ENCODE measurements around the gene KIF23. TPM values are rescaled to one million over a fixed set of nuclear protein-coding genes. Genes with fewer than 3 reads are reported as not detected.

Gene KIF23
- total RNA-seq, 1 donor from 2014 or later, result 1.5 TPM

GRCh38 chr15:69385831-69386230 is 28.3 kb upstream of the KIF23 start:
- TF ChIP-seq CTCF (IDR thresholded peaks at IDR 0.05), result no peak
- CTCF ChIA-PET, result no interaction called here
- no peaks in the 10 kb centered on the region for H3K36me3 Mint-ChIP-seq (ENCODE audit: low read depth)
- H3K27ac Mint-ChIP-seq, result no peak overlapping the region
- no peaks in the 10 kb centered on the region for H3K4me1 Mint-ChIP-seq
- no peaks in the 10 kb centered on the region for H3K9me3 Mint-ChIP-seq
- POLR2A ChIA-PET, result no interaction called here
- intact Hi-C loops (cut with micrococcal nuclease), result no loop called here
- H3K27me3 Mint-ChIP-seq, result peaks cover 2% of the 10 kb centered on the region
- no peak for ATAC-seq (ENCODE audit: low read depth)
- no peak overlapping the region for H3K4me3 Mint-ChIP-seq
- no peak for DNase-seq

GRCh38 chr15:69386284-69386683 is 27.9 kb upstream of the KIF23 start:
- intact Hi-C loops (cut with micrococcal nuclease), result no loop called here
- no peak for ATAC-seq (ENCODE audit: low read depth)
- no peaks in the 10 kb centered on the region for H3K36me3 Mint-ChIP-seq (ENCODE audit: low read depth)
- H3K27ac Mint-ChIP-seq, result no peak overlapping the region
- H3K4me1 Mint-ChIP-seq, result no peaks in the 10 kb centered on the region
- no peak for TF ChIP-seq CTCF (IDR thresholded peaks at IDR 0.05)
- CTCF ChIA-PET, result no interaction called here
- no peaks in the 10 kb centered on the region for H3K9me3 Mint-ChIP-seq
- POLR2A ChIA-PET, result no interaction called here
- no peak for DNase-seq
- H3K27me3 Mint-ChIP-seq, result peaks cover 2% of the 10 kb centered on the region
- no peak overlapping the region for H3K4me3 Mint-ChIP-seq

- Mint-ChIP-seq H3K9me3 (no peaks in the 10 kb centered on the region), H3K27ac (no peak overlapping the region), H3K4me1 (no peaks in the 10 kb centered on the region), H3K27me3 (peaks cover 2% of the 10 kb centered on the region), H3K4me3 (no peak overlapping the region), H3K36me3 (ENCODE audit: low read depth) (no peaks in the 10 kb centered on the region)
- ChIA-PET CTCF (no interaction called here), POLR2A (no interaction called here)
- TF ChIP-seq CTCF (IDR thresholded peaks at IDR 0.05), result no peak
- DNase-seq (no peak), ATAC-seq (ENCODE audit: low read depth) (no peak)
- intact Hi-C loops (cut with micrococcal nuclease), result no loop called here
These were observed 25.9 kb upstream of the KIF23 start for GRCh38 chr15:69388260-69388705.

- no peaks in the 10 kb centered on the region for H3K36me3 Mint-ChIP-seq (ENCODE audit: low read depth)
- ChIA-PET CTCF (no interaction called here), POLR2A (no interaction called here)
- peaks cover 2% of the 10 kb centered on the region for H3K4me1 Mint-ChIP-seq
- H3K27me3 Mint-ChIP-seq, result peaks cover 4% of the 10 kb centered on the region
- no peak for DNase-seq
- no peak overlapping the region for H3K4me3 Mint-ChIP-seq
- intact Hi-C loops (cut with micrococcal nuclease), result no loop called here
- H3K9me3 Mint-ChIP-seq, result no peaks in the 10 kb centered on the region
- TF ChIP-seq CTCF (IDR thresholded peaks at IDR 0.05), result no peak
- ATAC-seq (ENCODE audit: low read depth), result no peak
- no peak overlapping the region for H3K27ac Mint-ChIP-seq
These were observed 24.7 kb upstream of the KIF23 start for GRCh38 chr15:69389426-69389825.

- peaks cover 8% of the 10 kb centered on the region for H3K27me3 Mint-ChIP-seq
- H3K27ac Mint-ChIP-seq, result no peak overlapping the region
- DNase-seq (no peak), ATAC-seq (ENCODE audit: low read depth) (no peak)
- POLR2A ChIA-PET, result no interaction called here
- CTCF ChIA-PET, result no interaction called here
- no peaks in the 10 kb centered on the region for H3K36me3 Mint-ChIP-seq (ENCODE audit: low read depth)
- H3K9me3 Mint-ChIP-seq, result no peaks in the 10 kb centered on the region
- no peak overlapping the region for H3K4me3 Mint-ChIP-seq
- intact Hi-C loops (cut with micrococcal nuclease), result loop anchor here (5.0 to 10.0 kb wide), 2 partner anchors 228 to 836 kb away; partner anchors contain the start of gene GLCE
- TF ChIP-seq CTCF (IDR thresholded peaks at IDR 0.05), result no peak
- peaks cover 7% of the 10 kb centered on the region for H3K4me1 Mint-ChIP-seq
These were observed 23.6 kb upstream of the KIF23 start for GRCh38 chr15:69390575-69390974.

Measured in activated B cell treated with CpG ODN at 0.5 μM for 24 hours (primary cell).